Measurements from ENCODE around the gene KCNIP1. TPM values are rescaled to one million over a fixed set of nuclear protein-coding genes. Genes with fewer than 3 reads are reported as not detected.

KCNIP1 gene
- total RNA-seq, 1 experiment from 2014 or later, result not detected

DNA sequence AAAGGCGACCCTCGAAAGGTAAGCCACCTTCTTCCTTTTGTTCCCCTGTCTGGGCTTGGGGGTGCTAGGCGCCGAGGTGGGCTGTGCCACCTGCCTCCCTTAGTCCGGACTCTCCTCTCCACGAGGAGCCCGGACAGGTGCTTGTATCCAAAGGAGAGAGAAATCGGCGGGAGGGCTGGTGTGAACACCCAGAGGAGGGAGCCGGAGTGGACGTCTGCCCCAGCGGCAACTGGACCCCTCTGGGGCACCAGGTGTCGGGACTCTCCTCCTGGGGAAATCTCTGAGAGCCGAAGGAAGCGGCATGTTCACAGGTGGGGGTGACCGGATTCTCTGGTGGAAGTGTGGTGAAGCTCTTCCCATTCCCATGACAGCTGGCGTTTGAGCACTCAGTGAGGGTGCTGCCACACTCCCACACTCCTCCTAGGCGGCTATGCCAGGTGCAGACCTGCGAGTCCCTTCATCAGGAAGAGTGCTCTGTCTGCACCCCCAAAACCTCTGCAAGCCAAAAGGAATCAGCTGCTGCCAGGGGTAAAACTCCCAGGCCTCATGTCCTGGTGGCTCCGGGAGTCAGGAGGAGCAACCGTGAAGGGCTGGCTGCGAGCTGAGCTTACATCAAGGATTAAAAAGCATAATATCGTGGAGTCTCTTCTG lies 921 bp downstream of the KCNIP1 start:
- H3K27ac ChIP-seq (ENCODE audit: low read length), result no peak overlapping the region
- ChIA-PET POLR2A (no interaction called here), CTCF (no interaction called here)
- BruUV-seq (replicated peaks), result no TSS peak
- TF ChIP-seq, protein P1, sequence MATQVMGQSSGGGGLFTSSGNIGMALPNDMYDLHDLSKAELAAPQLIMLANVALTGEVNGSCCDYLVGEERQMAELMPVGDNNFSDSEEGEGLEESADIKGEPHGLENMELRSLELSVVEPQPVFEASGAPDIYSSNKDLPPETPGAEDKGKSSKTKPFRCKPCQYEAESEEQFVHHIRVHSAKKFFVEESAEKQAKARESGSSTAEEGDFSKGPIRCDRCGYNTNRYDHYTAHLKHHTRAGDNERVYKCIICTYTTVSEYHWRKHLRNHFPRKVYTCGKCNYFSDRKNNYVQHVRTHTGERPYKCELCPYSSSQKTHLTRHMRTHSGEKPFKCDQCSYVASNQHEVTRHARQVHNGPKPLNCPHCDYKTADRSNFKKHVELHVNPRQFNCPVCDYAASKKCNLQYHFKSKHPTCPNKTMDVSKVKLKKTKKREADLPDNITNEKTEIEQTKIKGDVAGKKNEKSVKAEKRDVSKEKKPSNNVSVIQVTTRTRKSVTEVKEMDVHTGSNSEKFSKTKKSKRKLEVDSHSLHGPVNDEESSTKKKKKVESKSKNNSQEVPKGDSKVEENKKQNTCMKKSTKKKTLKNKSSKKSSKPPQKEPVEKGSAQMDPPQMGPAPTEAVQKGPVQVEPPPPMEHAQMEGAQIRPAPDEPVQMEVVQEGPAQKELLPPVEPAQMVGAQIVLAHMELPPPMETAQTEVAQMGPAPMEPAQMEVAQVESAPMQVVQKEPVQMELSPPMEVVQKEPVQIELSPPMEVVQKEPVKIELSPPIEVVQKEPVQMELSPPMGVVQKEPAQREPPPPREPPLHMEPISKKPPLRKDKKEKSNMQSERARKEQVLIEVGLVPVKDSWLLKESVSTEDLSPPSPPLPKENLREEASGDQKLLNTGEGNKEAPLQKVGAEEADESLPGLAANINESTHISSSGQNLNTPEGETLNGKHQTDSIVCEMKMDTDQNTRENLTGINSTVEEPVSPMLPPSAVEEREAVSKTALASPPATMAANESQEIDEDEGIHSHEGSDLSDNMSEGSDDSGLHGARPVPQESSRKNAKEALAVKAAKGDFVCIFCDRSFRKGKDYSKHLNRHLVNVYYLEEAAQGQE (IDR thresholded peaks at IDR 0.05; ENCODE audit: insufficient read depth in 1 of 2, low read depth in 2 of 2, low read length in 1 of 2), result no peak
- no peak for TF ChIP-seq SIN3A (IDR thresholded peaks at IDR 0.05; ENCODE audit: borderline replicate concordance, insufficient read depth, low read depth, low read length)
- H3K4me1 ChIP-seq (ENCODE audit: control insufficient read depth, insufficient read depth, low read length), result no peaks in the 10 kb centered on the region
- H3K27me3 ChIP-seq (ENCODE audit: control insufficient read depth, insufficient read depth, low read length), result peaks cover 16% of the 10 kb centered on the region
- DNase-seq (ENCODE audit: low read depth, low spot score) (no peak), ATAC-seq (no peak)
- H3K9me3 ChIP-seq (ENCODE audit: control insufficient read depth, insufficient read depth, low read depth, low read length), result no peaks in the 10 kb centered on the region
- in situ Hi-C loops (cut with HindIII; ENCODE audit: low pct_unique_long_range_greater_than_20kb, low sequenced_read_pairs) (no loop called here), intact Hi-C loops (cut with micrococcal nuclease; ENCODE audit: unreplicated experiment) (no loop called here)
- no peaks in the 10 kb centered on the region for H3K36me3 ChIP-seq (ENCODE audit: control insufficient read depth, insufficient read depth, low read length)
- no peak overlapping the region for H3K4me3 ChIP-seq (ENCODE audit: low read depth in 2 of 2, low read length in 2 of 2)

DNA sequence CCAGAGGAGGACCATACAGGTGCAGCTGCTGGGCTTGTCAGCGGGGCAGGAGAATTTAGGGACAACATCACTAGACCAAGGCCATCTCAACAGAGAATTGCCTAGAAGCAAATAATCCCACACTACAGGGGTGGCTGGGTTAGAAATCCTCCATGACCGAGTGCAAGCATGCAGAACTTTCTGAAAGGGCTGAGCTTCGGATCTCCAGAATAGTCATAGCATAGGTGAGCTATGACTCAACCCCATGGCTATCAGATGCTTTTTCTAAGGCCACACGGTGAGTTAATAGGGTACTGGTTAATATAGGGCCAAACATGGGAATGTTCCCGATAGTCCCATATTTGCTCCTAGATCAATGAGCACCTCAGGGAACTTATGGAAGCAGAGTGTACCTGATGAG lies 4.2 kb downstream of the KCNIP1 start:
- peaks cover 14% of the 10 kb centered on the region for H3K27me3 ChIP-seq (ENCODE audit: control insufficient read depth, insufficient read depth, low read length)
- intact Hi-C loops (cut with micrococcal nuclease; ENCODE audit: unreplicated experiment), result no loop called here
- ATAC-seq (no peak), DNase-seq (ENCODE audit: low read depth, low spot score) (no peak)
- H3K4me1 ChIP-seq (ENCODE audit: control insufficient read depth, insufficient read depth, low read length), result no peaks in the 10 kb centered on the region
- ChIA-PET CTCF (no interaction called here), POLR2A (no interaction called here)
- no peaks in the 10 kb centered on the region for H3K36me3 ChIP-seq (ENCODE audit: control insufficient read depth, insufficient read depth, low read length)
- no peak overlapping the region for H3K4me3 ChIP-seq (ENCODE audit: low read depth in 2 of 2, low read length in 2 of 2)
- TF ChIP-seq POLR2AphosphoS5 (IDR thresholded peaks at IDR 0.05; ENCODE audit: low read depth, low read length), result no peak
- TF ChIP-seq, protein P2, sequence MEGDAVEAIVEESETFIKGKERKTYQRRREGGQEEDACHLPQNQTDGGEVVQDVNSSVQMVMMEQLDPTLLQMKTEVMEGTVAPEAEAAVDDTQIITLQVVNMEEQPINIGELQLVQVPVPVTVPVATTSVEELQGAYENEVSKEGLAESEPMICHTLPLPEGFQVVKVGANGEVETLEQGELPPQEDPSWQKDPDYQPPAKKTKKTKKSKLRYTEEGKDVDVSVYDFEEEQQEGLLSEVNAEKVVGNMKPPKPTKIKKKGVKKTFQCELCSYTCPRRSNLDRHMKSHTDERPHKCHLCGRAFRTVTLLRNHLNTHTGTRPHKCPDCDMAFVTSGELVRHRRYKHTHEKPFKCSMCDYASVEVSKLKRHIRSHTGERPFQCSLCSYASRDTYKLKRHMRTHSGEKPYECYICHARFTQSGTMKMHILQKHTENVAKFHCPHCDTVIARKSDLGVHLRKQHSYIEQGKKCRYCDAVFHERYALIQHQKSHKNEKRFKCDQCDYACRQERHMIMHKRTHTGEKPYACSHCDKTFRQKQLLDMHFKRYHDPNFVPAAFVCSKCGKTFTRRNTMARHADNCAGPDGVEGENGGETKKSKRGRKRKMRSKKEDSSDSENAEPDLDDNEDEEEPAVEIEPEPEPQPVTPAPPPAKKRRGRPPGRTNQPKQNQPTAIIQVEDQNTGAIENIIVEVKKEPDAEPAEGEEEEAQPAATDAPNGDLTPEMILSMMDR (IDR thresholded peaks at IDR 0.05), result no peak
- no peak for TF ChIP-seq TCF7L2 (IDR thresholded peaks at IDR 0.05; ENCODE audit: low read depth, low read length)
- no peak for TF ChIP-seq SIN3A (IDR thresholded peaks at IDR 0.05; ENCODE audit: borderline replicate concordance, insufficient read depth, low read depth, low read length)
- TF ChIP-seq, protein P1 (IDR thresholded peaks at IDR 0.05; ENCODE audit: insufficient read depth in 1 of 2, low read depth in 2 of 2, low read length in 1 of 2), result no peak
- no peaks in the 10 kb centered on the region for H3K9me3 ChIP-seq (ENCODE audit: control insufficient read depth, insufficient read depth, low read depth, low read length)
- in situ Hi-C loops (cut with HindIII; ENCODE audit: low pct_unique_long_range_greater_than_20kb, low sequenced_read_pairs), result no loop called here
- no TSS peak for BruUV-seq (replicated peaks)
- H3K27ac ChIP-seq (ENCODE audit: low read length), result no peak overlapping the region

Data from Panc1 (cell line).